HL-60 (cell line): ENCODE measurements around the gene PRDM15.
"Not testable (repeated sequence)": the region's sequence is repeated elsewhere in the genome, so short reads cannot be mapped to it uniquely, and the experiment has no call there.

Source experiments
- DNase-seq, 2 experiments: peaks; one replicate each; pipeline ENCODE4 v3.0.0-alpha.2; 2010 to 2020; ENCODE audit warnings: low read depth in 1 of 2, low spot score in 1 of 2
- H3K27ac ChIP-seq: fragments of 250-450 bp; sonication (Bioruptor Pico); replicated peaks from 2 replicates; pipeline ENCODE4 v1.5.1; 2020; ENCODE audit warnings: mild to moderate bottlenecking, moderate library complexity
- H3K27me3 ChIP-seq: fragments of 250-450 bp; sonication (Bioruptor Pico); 2 replicates; pipeline ENCODE4 v1.5.1; 2021; ENCODE audit warnings: mild to moderate bottlenecking, moderate library complexity; ENCODE audit not compliant: insufficient read depth, poor library complexity, severe bottlenecking
- H3K4me3 ChIP-seq: replicated peaks from 2 replicates; pipeline ENCODE4 v1.5.1; 2011; ENCODE audit warnings: mild to moderate bottlenecking, control low read depth, low read length; ENCODE audit not compliant: insufficient read depth
- CTCF ChIP-seq: IDR thresholded peaks from one replicate; pipeline ENCODE4 v1.5.1; 2011; ENCODE audit warnings: low read length, control low read depth, inconsistent platforms; ENCODE audit not compliant: insufficient read depth
- GABPA ChIP-seq: IDR thresholded peaks from 2 replicates; pipeline ENCODE4 v1.6.1; 2012; ENCODE audit warnings: low read depth
- POLR2AphosphoS5 ChIP-seq: IDR thresholded peaks from 2 replicates; pipeline ENCODE4 v1.6.1; 2012; ENCODE audit warnings: low read depth
- REST ChIP-seq: IDR thresholded peaks from 2 replicates; pipeline ENCODE4 v1.6.1; 2012; ENCODE audit warnings: low read depth; ENCODE audit not compliant: insufficient replicate concordance
- SPI1 ChIP-seq: IDR thresholded peaks from 2 replicates; pipeline ENCODE4 v1.6.1; 2012; ENCODE audit warnings: low read depth, mild to moderate bottlenecking, borderline replicate concordance

Gene PRDM15

GRCh38 chr21:41792711-41793110 lies 86.4 kb downstream of the PRDM15 start:
- H3K27me3 ChIP-seq, result no peaks in the 10 kb centered on the region
- TF ChIP-seq POLR2AphosphoS5, result no peak
- TF ChIP-seq CTCF, result no peak
- TF ChIP-seq SPI1, result no peak
- no peak for TF ChIP-seq GABPA
- TF ChIP-seq REST, result no peak
- H3K4me3 ChIP-seq, result no peak overlapping the region
- DNase-seq, result no peak
- no peak overlapping the region for H3K27ac ChIP-seq

GRCh38 chr21:41786509-41786987 lies 92.6 kb downstream of the PRDM15 start:
- TF ChIP-seq SPI1, result no peak
- Histone ChIP-seq H3K27me3 (no peaks in the 10 kb centered on the region), H3K4me3 (no peak overlapping the region), H3K27ac (no peak overlapping the region)
- no peak for DNase-seq

- DNase-seq, H3K27ac ChIP-seq, H3K27me3 ChIP-seq, H3K4me3 ChIP-seq: not testable (repeated sequence)
Observed at GRCh38 chr21:41785262-41785661, 93.9 kb downstream of the PRDM15 start.

GRCh38 chr21:41784456-41785102 lies 94.6 kb downstream of the PRDM15 start:
- Histone ChIP-seq H3K27me3 (no peaks in the 10 kb centered on the region), H3K27ac (no peak overlapping the region), H3K4me3 (no peak overlapping the region)
- no peak for DNase-seq
- TF ChIP-seq REST, result no peak
- TF ChIP-seq GABPA, result no peak
- no peak for TF ChIP-seq SPI1
- no peak for TF ChIP-seq POLR2AphosphoS5
- TF ChIP-seq CTCF, result no peak
